VCaP (cell line): ENCODE results near the gene ACBD6.
A peak's percentile ranks its signal among the peaks of the same experiment; 100 is the strongest.
"Not testable (repeated sequence)": the region's sequence is repeated elsewhere in the genome, so short reads cannot be mapped to it uniquely, and the experiment has no call there.

Experiments used
- H3K27ac ChIP-seq: fragments of 450-650 bp; 2 replicates; pipeline ENCODE4 v1.5.1; 2017
- TF ChIP-seq, protein P1 (sequence below): fragments of 450-650 bp; conservative IDR thresholded peaks from 2 replicates; pipeline ENCODE4 v1.5.1; 2017; ENCODE audit warnings: mild to moderate bottlenecking, moderate library complexity

Gene ACBD6

DNA sequence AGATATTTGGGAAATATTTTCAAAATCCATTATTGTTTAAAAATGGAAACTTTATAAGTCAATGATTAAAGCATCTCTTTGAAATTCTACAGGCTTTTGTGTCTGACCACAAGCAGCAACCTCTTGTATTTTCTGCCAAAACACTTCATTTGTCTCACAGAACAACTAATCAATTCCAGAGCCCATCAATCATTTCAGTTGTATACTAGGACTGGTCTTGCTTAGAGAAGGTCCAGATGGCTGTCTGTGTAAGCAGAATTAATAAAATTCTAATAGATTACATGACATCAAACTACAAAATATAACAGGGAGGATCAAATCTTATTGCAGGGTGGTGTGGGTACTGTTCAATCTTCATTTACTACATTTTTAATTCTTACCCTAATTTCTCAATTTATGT, 76.4 kb downstream of the ACBD6 start:
- TF ChIP-seq, protein P1, sequence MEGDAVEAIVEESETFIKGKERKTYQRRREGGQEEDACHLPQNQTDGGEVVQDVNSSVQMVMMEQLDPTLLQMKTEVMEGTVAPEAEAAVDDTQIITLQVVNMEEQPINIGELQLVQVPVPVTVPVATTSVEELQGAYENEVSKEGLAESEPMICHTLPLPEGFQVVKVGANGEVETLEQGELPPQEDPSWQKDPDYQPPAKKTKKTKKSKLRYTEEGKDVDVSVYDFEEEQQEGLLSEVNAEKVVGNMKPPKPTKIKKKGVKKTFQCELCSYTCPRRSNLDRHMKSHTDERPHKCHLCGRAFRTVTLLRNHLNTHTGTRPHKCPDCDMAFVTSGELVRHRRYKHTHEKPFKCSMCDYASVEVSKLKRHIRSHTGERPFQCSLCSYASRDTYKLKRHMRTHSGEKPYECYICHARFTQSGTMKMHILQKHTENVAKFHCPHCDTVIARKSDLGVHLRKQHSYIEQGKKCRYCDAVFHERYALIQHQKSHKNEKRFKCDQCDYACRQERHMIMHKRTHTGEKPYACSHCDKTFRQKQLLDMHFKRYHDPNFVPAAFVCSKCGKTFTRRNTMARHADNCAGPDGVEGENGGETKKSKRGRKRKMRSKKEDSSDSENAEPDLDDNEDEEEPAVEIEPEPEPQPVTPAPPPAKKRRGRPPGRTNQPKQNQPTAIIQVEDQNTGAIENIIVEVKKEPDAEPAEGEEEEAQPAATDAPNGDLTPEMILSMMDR = no peak
- H3K27ac ChIP-seq = no peak overlapping the region

DNA sequence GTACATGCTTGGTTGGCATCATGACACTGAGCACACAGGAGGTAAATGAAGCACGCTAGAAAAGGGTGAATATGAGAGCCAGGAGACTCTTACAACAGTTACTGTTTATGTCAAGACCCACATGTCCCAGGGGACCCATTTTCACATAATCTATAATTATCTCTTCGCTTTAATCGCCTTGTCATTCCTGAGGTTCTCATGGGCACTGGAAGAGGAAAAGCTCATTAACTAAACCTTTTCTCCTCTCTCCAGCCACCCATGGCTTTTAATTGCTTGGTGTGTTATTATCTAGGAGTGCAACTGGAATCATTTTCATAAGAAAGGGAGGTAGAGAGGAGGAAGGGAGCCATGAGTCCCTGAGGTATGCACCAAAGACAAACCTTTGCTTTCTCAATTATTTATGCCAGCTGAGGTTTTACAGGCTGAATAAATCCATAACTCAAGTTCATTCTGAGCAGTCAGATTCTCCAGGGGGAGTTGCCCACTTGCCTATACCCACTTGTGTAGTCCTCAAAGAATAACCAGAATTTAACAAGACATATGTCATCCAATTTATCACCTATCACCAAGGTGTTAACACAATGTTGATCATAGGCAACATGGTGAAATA, 77.4 kb downstream of the ACBD6 start:
- TF ChIP-seq, protein P1 = no peak
- no peak overlapping the region for H3K27ac ChIP-seq

DNA sequence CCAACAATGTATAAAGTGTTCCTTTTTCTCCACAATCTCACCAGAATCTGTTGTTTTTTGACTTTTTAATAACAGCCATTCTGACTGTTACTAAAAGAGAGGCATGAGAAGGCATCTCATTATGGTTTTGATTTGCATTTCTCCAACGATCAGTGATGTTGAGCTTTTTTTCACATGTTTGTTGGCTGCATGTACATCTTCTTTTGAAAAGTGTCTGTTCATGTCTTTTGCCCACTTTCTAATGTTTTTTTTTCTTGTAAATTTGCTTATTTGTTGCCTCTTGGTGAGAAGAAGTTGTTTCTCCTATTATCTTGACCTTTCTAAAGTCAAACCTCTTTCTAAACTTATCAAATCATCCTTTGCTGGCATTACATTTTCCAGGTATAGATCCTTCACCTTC, 80.8 kb downstream of the ACBD6 start:
- no peak overlapping the region for H3K27ac ChIP-seq
- TF ChIP-seq, protein P1 = no peak

DNA sequence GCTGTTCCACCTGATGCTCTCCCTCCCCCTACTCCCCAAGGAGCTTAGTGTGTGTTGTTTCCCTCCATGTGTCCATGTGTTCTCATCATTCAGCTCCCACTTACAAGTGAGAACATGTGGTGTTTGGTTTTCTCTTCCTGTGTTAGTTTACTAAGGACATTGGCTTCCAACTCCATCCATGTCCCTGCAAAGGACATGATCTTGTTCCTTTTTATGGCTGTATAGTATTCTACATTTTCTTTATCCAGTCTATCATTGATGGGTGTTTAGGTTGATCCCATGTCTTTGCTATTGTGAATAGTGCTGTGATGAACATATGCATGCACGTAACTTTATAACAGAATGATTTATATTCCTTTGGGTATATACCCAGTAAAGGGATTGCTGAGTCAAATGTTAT, 81.2 kb downstream of the ACBD6 start:
- not testable (repeated sequence) for H3K27ac ChIP-seq

DNA sequence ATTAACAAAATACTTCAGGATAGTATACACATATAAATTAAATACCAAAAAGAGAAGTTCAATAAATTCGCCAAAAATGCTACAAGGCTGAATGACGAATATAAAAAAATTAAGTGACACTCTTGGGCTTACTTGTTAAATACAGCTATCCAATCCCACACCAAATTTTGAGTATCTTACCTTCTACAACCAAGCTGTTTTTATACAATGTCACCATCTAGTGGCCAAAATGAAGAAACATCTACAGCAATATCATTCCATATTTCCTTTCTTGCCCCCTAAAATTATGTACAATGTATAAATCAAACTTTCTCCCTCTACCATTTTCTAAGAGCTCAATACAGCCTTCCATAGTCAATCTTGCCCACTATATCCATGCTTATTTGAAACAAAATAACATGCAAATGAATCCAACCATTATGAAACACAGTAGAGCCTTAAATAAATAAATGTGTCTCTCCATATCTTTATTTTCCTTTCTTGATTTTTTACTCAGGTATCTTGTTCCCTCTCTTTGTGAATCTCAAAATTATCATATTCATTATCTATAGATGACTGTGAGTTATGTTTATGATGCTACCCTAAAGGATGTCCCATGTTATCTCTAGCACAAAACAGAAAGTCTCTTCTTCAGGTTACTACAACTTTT, 86.3 kb downstream of the ACBD6 start:
- TF ChIP-seq, protein P1 = peak; percentile 82
- no peak overlapping the region for H3K27ac ChIP-seq

DNA sequence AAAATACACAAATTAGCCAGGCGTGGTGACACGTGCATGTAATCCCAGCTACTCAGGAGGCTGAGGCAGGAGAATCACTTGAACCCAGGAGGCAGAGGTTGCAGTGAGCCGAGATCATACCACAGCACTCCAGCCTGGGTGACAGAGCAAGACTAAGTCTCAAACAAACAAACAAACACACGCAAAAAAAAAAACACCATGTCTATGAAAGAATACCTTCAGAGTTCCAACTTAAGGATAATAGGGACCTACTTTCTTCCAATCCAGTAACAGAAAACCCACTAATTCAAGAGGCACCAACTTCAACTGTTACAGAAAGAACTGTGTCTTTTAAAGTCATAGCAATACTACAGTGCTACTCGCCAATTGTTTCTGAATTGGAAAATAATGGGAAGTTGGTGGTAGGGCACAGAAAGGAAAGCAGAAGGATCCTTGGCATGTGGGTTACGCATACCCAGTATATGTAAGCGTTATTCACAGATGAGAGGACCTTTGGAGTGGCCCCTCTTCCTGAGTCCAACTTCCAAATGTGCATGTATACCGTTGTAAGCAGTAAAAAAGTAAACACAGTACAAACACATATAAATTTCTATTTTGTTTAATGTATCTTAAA, 87.0 kb downstream of the ACBD6 start:
- TF ChIP-seq, protein P1 = no peak
- H3K27ac ChIP-seq = no peak overlapping the region

DNA sequence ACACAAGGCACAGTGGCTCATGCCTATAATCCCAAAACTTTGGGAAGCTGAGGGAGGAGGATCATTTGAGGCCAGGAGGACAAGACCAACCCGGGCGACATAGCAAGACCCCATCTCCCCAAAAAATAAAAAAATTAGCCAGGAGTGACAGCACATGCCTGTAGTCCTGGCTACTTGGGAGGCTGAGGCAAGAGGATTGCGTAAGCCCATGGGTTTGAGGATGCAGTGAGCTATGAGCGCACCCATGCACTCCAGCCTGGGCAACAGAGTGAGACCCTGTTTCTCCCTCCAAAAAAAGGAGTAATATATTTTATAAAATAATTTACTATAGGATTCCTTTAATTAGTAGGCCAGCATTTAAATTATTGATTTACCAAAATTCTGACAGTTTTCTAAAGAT, 89.8 kb downstream of the ACBD6 start:
- H3K27ac ChIP-seq = no peak overlapping the region
- TF ChIP-seq, protein P1 = no peak

DNA sequence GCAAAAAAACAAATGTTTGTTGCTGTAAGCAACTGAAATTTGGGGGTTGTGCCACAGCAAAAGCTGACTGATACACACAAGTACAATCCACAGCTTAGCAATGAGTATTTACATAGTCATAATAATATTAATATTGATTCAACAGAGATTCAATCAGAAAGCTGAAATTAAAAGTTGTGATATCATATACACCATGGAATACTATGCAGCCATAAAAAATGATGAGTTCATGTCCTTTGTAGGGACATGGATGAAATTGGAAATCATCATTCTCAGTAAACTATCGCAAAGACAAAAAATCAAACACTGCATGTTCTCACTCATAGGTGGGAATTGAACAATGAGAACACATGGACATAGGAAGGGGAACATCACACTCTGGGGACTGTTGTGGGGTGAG, 94.2 kb downstream of the ACBD6 start:
- not testable (repeated sequence) for H3K27ac ChIP-seq
